GM13977 (cell line): ENCODE measurements around the gene CRAMP1.

Experiments
- DNase-seq: peaks from one replicate; pipeline ENCODE4 v3.0.0; 2012; ENCODE audit warnings: low spot score
- CTCF ChIP-seq: IDR thresholded peaks from 2 replicates; pipeline ENCODE4 v1.5.1; 2012; ENCODE audit warnings: mild to moderate bottlenecking, control low read depth; ENCODE audit not compliant: insufficient read depth; ENCODE audit errors: extremely low read depth, missing control alignments
- in situ Hi-C: fragments of 300-500 bp; cut with MboI; formaldehyde crosslinking; loops from one replicate; pipeline ENCODE4 v1.12.0; 2022; ENCODE audit warnings: low sequenced_read_pairs, low pct_unique_long_range_greater_than_20kb, mixed read lengths, inconsistent platforms; ENCODE audit not compliant: unreplicated experiment

CRAMP1 gene

GRCh38 chr16:1614456-1615102 lies 2.4 kb downstream of the CRAMP1 start:
- in situ Hi-C loops = no loop called here
- peak; percentile 78 for DNase-seq
- no peak for TF ChIP-seq CTCF

- TF ChIP-seq CTCF = no peak
- no peak for DNase-seq
- in situ Hi-C loops = no loop called here
Observed at GRCh38 chr16:1615761-1616160, 3.6 kb downstream of the CRAMP1 start.

GRCh38 chr16:1619976-1620375 lies 7.8 kb downstream of the CRAMP1 start:
- DNase-seq = no peak
- TF ChIP-seq CTCF = no peak
- in situ Hi-C loops = no loop called here

GRCh38 chr16:1620391-1620790 lies 8.2 kb downstream of the CRAMP1 start:
- in situ Hi-C loops = no loop called here
- DNase-seq = peak; percentile 66
- no peak for TF ChIP-seq CTCF

- DNase-seq = peak; percentile 64
- in situ Hi-C loops = no loop called here
- no peak for TF ChIP-seq CTCF
Observed at GRCh38 chr16:1621851-1622250, 9.7 kb downstream of the CRAMP1 start.

GRCh38 chr16:1626327-1626726 lies 14.2 kb downstream of the CRAMP1 start:
- TF ChIP-seq CTCF = no peak
- DNase-seq = no peak
- in situ Hi-C loops = no loop called here
